ENCODE results near the gene P2RY8. TPM values are rescaled to one million over a fixed set of nuclear protein-coding genes. Genes with fewer than 3 reads are reported as not detected.
"Not testable (repeated sequence)": the region's sequence is repeated elsewhere in the genome, so short reads cannot be mapped to it uniquely, and the experiment has no call there.

Gene P2RY8
- polyA plus RNA-seq, 4 donors: 0.22 to 2.1 (median 1.2) TPM

DNA sequence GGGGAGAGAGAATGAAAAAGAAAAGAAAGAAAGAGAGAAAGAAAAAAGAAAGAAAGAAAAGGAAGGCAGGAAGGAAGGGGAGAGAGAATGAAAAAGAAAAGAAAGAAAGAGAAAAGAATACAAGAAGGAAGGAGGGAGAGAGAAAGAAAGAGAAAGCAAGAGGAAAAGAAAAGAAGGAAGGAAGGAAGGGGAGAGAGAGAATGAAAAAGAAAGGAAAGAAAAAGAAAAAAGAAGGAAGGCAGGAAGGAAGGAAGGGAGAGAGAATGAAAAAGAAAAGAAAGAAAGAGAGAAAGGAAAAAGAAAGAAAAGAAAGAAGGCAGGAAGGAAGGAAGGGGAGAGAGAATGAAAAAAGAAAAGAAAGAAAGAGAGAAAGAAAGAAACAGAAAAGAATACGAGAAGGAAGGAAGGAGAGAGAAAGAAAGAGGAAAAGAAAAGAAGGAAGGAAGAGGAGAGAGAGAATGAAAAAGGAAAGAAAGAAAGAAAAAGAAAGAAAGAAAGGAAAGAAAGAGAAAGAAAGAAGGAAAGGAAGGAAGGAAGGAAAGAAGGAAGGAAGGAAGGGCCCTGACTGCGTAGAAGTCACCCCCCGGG, 15.1 kb upstream of the P2RY8 start:
- no peak overlapping the region for H3K27ac ChIP-seq (ENCODE audit: low read depth in 1 of 3, low read length in 2 of 3)
- DNase-seq: no peak
- H3K4me3 ChIP-seq (ENCODE audit: low read depth in 1 of 3, low read length in 3 of 3): no peak overlapping the region
- H3K27me3 ChIP-seq (ENCODE audit: control insufficient read depth in 3 of 3, insufficient read depth in 3 of 3, low read length in 3 of 3): no peaks in the 10 kb centered on the region
- WGBS, 3 donors: 84% methylated on average over 3 of the region's 3 CpGs
- peaks cover 0 to 20% of the 10 kb centered on the region in 2 donors for H3K9me3 ChIP-seq (ENCODE audit: control insufficient read depth in 2 of 2, insufficient read depth in 1 of 2, low read depth in 1 of 2, low read length in 1 of 2)
- FAIRE-seq: no peak
- H3K36me3 ChIP-seq (ENCODE audit: control insufficient read depth in 3 of 3, insufficient read depth in 2 of 3, low read depth in 1 of 3, low read length in 3 of 3): no peaks in the 10 kb centered on the region
- H3K4me1 ChIP-seq (ENCODE audit: control insufficient read depth in 3 of 3, insufficient read depth in 2 of 3, low read depth in 1 of 3, low read length in 2 of 3): no peaks in the 10 kb centered on the region

DNA sequence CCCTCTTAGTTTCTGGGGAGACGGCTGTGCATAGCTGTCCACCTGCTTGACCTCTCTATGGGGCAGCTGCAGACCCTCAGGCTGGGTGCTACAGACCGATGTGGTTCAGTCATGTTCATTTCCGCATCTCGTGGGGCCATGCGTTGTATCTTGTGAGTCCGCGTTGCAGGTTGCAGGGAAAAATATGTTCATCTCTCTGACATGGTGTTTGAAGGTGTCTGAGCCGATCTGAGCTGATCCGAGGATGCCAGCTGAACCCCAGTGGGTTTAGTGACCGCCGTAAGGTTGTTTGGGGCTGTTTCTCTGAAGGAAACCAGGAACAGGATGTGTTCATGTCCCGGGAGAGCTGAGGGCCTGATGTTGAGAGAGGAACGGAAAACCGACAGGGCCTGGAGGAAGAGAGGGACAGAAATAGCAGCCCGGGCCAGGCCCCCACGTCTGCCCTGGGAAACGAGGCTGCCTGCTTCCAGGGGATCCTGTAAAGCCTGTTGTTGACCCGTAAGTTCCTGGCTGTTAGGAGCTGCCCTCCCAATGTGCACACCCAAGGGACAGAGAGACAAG, 9.8 kb upstream of the P2RY8 start:
- peak overlapping the region in 1 of 3 donors; percentile 18 for H3K27ac ChIP-seq (ENCODE audit: low read depth in 1 of 3, low read length in 2 of 3)
- H3K36me3 ChIP-seq (ENCODE audit: control insufficient read depth in 3 of 3, insufficient read depth in 2 of 3, low read depth in 1 of 3, low read length in 3 of 3): no peaks in the 10 kb centered on the region
- WGBS, 3 donors: 68 to 79% (median 79%) methylated on average over 17 to 18 of the region's 18 CpGs
- H3K4me3 ChIP-seq (ENCODE audit: low read depth in 1 of 3, low read length in 3 of 3): no peak overlapping the region
- H3K27me3 ChIP-seq (ENCODE audit: control insufficient read depth in 3 of 3, insufficient read depth in 3 of 3, low read length in 3 of 3): no peaks in the 10 kb centered on the region
- DNase-seq (no peak), FAIRE-seq (no peak)
- no peaks in the 10 kb centered on the region for H3K4me1 ChIP-seq (ENCODE audit: control insufficient read depth in 3 of 3, insufficient read depth in 2 of 3, low read depth in 1 of 3, low read length in 2 of 3)
- H3K9me3 ChIP-seq (ENCODE audit: control insufficient read depth in 2 of 2, insufficient read depth in 1 of 2, low read depth in 1 of 2, low read length in 1 of 2): peaks cover 0 to 6% of the 10 kb centered on the region in 2 donors

DNA sequence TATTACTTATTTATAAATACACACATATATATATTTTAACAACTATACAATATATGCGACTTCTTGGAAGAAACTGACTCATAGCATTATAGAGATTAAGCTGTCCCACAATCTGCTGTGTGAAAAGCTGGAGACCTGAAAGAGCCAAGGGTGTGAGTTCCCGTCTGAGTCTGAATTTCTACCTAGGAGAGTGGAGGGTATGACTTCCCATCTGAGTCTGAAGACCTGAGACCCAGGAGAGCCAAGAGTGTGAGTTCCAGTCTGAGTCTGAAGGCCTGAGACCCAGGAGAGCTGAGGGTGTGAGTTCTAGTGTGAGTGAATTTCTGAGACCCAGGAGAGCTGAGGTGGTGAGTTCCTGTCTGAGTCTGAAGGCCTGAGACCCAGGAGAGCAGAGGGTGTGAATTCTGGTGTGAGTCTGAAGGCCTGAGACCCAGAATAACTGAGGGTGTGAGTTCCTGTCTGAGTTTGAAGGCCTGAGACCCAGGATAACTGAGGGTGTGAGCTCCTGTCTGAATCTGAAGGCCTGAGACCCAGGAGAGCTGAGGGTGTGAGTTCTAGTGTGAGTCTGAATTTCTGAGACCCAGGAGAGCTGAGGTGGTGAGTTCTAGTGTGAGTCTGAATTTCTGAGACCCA, 8.9 kb upstream of the P2RY8 start:
- H3K27ac ChIP-seq (ENCODE audit: low read depth in 1 of 3, low read length in 2 of 3): no peak overlapping the region
- no peaks in the 10 kb centered on the region for H3K4me1 ChIP-seq (ENCODE audit: control insufficient read depth in 3 of 3, insufficient read depth in 2 of 3, low read depth in 1 of 3, low read length in 2 of 3)
- FAIRE-seq (no peak), DNase-seq (no peak)
- no peaks in the 10 kb centered on the region for H3K36me3 ChIP-seq (ENCODE audit: control insufficient read depth in 3 of 3, insufficient read depth in 2 of 3, low read depth in 1 of 3, low read length in 3 of 3)
- WGBS, 3 donors: 64 to 89% (median 75%) methylated on average over 2 of the region's 2 CpGs
- H3K9me3 ChIP-seq (ENCODE audit: control insufficient read depth in 2 of 2, insufficient read depth in 1 of 2, low read depth in 1 of 2, low read length in 1 of 2): peaks cover 0 to 6% of the 10 kb centered on the region in 2 donors
- no peaks in the 10 kb centered on the region for H3K27me3 ChIP-seq (ENCODE audit: control insufficient read depth in 3 of 3, insufficient read depth in 3 of 3, low read length in 3 of 3)
- H3K4me3 ChIP-seq (ENCODE audit: low read depth in 1 of 3, low read length in 3 of 3): no peak overlapping the region

DNA sequence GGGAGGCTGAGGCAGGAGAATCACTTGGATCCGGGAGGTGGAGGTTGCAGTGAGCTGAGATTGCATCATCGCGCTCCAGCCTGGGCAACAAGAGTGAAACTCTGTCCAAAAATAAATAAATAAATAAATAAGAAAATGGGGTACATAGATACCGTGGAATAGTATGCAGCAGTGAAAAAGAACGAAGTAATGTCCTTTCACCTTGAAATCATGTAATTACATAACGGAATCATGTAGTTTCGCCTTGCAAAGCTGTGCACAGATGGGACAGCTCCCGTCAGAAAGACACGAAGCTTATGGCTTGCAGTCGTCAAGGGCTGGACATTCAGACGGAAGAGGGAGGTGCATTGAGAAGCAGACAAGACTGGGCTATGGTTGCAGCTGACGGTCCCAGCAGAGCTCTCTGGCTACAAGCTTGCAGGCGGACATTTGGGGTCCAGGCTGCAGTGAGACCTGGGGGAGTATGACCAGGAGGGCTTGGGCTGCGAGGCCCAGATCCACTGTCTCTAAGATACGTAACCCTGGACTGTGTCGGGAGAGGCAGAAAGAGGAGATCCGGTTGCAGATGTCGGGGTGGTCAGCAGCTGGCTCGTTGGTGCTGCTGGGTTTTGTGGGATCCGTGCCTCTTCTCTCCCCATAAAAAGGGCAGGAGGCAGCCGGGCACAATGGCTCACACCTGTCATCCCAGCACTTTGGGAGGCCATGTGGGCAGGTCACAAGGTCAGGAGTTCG, 6.2 kb upstream of the P2RY8 start:
- 93 to 95% (median 94%) methylated on average over 20 to 22 of the region's 22 CpGs for WGBS, 3 donors
- Histone ChIP-seq H3K4me1 (ENCODE audit: control insufficient read depth in 3 of 3, insufficient read depth in 2 of 3, low read depth in 1 of 3, low read length in 2 of 3) (no peaks in the 10 kb centered on the region), H3K36me3 (ENCODE audit: control insufficient read depth in 3 of 3, insufficient read depth in 2 of 3, low read depth in 1 of 3, low read length in 3 of 3) (no peaks in the 10 kb centered on the region), H3K27me3 (ENCODE audit: control insufficient read depth in 3 of 3, insufficient read depth in 3 of 3, low read length in 3 of 3) (no peaks in the 10 kb centered on the region), H3K27ac (ENCODE audit: low read depth in 1 of 3, low read length in 2 of 3) (no peak overlapping the region), H3K9me3 (ENCODE audit: control insufficient read depth in 2 of 2, insufficient read depth in 1 of 2, low read depth in 1 of 2, low read length in 1 of 2) (no peaks in the 10 kb centered on the region), H3K4me3 (ENCODE audit: low read depth in 1 of 3, low read length in 3 of 3) (no peak overlapping the region)
- DNase-seq: no peak
- FAIRE-seq: no peak

DNA sequence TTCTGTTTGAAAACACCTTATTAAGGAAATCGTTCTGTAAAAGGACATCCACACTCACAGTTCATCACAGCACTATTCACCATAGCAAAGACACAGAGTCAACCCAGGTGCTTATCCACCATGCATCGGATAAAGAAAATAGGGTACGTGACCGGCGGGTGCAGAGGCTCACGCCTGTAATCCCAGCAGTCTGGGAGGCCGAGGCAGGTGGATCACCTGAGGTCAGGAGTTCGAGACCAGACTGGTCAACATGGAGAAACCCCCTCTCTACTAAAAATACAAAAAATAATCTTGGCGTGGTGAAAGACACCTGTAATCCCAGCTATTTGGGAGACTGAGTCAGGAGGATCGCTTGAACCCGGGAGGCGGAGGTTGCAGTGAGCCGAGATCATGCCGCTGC, 2.2 kb upstream of the P2RY8 start:
- H3K27me3 ChIP-seq (ENCODE audit: control insufficient read depth in 3 of 3, insufficient read depth in 3 of 3, low read length in 3 of 3); H3K4me3 ChIP-seq (ENCODE audit: low read depth in 1 of 3, low read length in 3 of 3); H3K27ac ChIP-seq (ENCODE audit: low read depth in 1 of 3, low read length in 2 of 3); FAIRE-seq; H3K36me3 ChIP-seq (ENCODE audit: control insufficient read depth in 3 of 3, insufficient read depth in 2 of 3, low read depth in 1 of 3, low read length in 3 of 3); H3K9me3 ChIP-seq (ENCODE audit: control insufficient read depth in 2 of 2, insufficient read depth in 1 of 2, low read depth in 1 of 2, low read length in 1 of 2); DNase-seq; H3K4me1 ChIP-seq (ENCODE audit: control insufficient read depth in 3 of 3, insufficient read depth in 2 of 3, low read depth in 1 of 3, low read length in 2 of 3): not testable (repeated sequence)
- 92 to 96% (median 94%) methylated on average over 14 of the region's 14 CpGs for WGBS, 3 donors

DNA sequence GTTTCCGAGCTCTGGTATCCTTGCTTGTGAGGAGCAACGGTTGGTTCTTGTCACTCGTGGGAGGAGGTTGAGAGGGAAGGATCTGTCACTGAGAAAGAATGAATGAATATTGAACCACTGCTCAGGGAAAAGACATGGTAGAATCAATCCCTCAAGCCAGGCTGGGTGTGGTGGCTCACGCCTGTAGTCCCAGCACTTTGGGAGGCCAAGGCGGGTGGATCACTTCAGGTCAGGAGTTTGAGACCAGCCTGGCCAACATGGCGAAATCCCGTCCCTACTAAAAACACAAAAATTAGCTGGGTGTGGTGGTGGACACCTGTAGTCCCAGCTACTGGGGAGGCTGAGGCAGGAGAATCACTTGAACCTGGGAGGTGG, 718 bp upstream of the P2RY8 start:
- WGBS, 3 donors: 68 to 81% (median 75%) methylated on average over 7 of the region's 7 CpGs
- DNase-seq; H3K36me3 ChIP-seq (ENCODE audit: control insufficient read depth in 3 of 3, insufficient read depth in 2 of 3, low read depth in 1 of 3, low read length in 3 of 3); FAIRE-seq; H3K4me3 ChIP-seq (ENCODE audit: low read depth in 1 of 3, low read length in 3 of 3); H3K4me1 ChIP-seq (ENCODE audit: control insufficient read depth in 3 of 3, insufficient read depth in 2 of 3, low read depth in 1 of 3, low read length in 2 of 3); H3K27me3 ChIP-seq (ENCODE audit: control insufficient read depth in 3 of 3, insufficient read depth in 3 of 3, low read length in 3 of 3); H3K9me3 ChIP-seq (ENCODE audit: control insufficient read depth in 2 of 2, insufficient read depth in 1 of 2, low read depth in 1 of 2, low read length in 1 of 2): not testable (repeated sequence)
- H3K27ac ChIP-seq (ENCODE audit: low read depth in 1 of 3, low read length in 2 of 3): peak overlapping the region in 2 of 3 donors; percentile 44 to 87

DNA sequence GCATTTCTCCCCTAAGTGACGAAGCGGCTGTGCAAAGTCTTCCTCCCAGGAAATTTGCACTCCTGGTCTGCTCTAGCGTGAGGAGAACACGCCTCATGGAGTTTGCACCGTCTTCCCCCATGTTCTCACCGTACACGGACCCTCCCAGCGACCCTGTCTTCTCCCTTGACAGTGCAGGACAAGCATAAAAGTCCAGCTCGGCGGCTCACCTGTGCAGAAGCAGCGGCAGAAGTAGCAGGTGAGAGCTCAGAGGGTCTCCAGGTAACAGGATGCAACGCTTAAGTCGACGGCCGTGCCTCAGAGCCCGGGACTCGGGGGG, 314 bp downstream of the P2RY8 start:
- peak overlapping the region in 1 of 3 donors; percentile 87 for H3K27ac ChIP-seq (ENCODE audit: low read depth in 1 of 3, low read length in 2 of 3)

DNA sequence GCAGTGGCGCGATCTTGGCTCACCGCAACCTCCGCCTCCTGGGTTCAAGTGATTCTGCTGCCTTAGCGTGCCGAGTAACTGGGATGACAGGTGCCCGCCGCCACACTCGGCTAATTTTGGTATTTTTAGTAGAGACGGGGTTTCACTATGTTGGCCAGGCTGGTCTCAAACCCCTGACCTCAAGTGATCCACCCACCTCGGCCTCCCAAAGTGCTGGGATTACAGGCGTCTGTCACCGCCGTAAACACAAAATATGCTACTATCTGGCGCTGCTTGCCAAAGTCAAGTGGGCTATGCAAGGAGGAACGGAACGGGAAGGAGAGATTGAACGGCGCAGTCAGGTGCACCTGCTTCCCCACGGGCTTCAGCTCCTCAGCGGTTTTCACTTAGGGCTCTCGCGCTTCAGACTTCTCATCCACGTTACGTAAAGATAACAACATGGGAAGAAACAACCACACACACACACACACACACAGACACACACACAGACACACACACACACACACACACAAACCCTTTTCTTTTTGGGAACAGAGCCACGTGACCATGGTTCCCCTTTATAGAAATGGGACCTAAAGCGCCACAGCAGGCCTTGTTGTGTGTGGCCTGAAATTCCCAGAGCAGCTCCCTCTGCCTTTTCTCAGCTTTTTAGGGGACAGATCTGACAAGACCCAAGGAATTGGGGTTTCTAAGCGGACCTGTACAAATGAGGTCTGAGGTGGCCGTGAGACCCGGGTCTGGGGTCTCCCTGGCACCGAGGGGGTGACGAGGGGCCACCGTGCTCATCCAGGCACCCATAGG, 1.5 kb downstream of the P2RY8 start:
- no peaks in the 10 kb centered on the region for H3K36me3 ChIP-seq (ENCODE audit: control insufficient read depth in 3 of 3, insufficient read depth in 2 of 3, low read depth in 1 of 3, low read length in 3 of 3)
- H3K4me1 ChIP-seq (ENCODE audit: control insufficient read depth in 3 of 3, insufficient read depth in 2 of 3, low read depth in 1 of 3, low read length in 2 of 3): no peaks in the 10 kb centered on the region
- peak overlapping the region in 1 of 3 donors; percentile 80 for H3K27ac ChIP-seq (ENCODE audit: low read depth in 1 of 3, low read length in 2 of 3)
- DNase-seq (no peak), FAIRE-seq (no peak)
- no peaks in the 10 kb centered on the region for H3K9me3 ChIP-seq (ENCODE audit: control insufficient read depth in 2 of 2, insufficient read depth in 1 of 2, low read depth in 1 of 2, low read length in 1 of 2)
- H3K4me3 ChIP-seq (ENCODE audit: low read depth in 1 of 3, low read length in 3 of 3): peak overlapping the region in 1 of 3 donors; percentile 39
- 55 to 81% (median 63%) methylated on average over 33 of the region's 33 CpGs for WGBS, 3 donors
- no peaks in the 10 kb centered on the region for H3K27me3 ChIP-seq (ENCODE audit: control insufficient read depth in 3 of 3, insufficient read depth in 3 of 3, low read length in 3 of 3)

More for the DNA sequence above, 314 bp downstream of the P2RY8 start:
- no peaks in the 10 kb centered on the region for H3K36me3 ChIP-seq (ENCODE audit: control insufficient read depth in 3 of 3, insufficient read depth in 2 of 3, low read depth in 1 of 3, low read length in 3 of 3)
- WGBS, 3 donors: 53 to 76% (median 62%) methylated on average over 17 of the region's 17 CpGs
- peak overlapping the region; percentile 27 to 70 (median 32) for H3K4me3 ChIP-seq (ENCODE audit: low read depth in 1 of 3, low read length in 3 of 3)
- no peaks in the 10 kb centered on the region for H3K4me1 ChIP-seq (ENCODE audit: control insufficient read depth in 3 of 3, insufficient read depth in 2 of 3, low read depth in 1 of 3, low read length in 2 of 3)
- FAIRE-seq: no peak
- DNase-seq: no peak
- H3K27me3 ChIP-seq (ENCODE audit: control insufficient read depth in 3 of 3, insufficient read depth in 3 of 3, low read length in 3 of 3): no peaks in the 10 kb centered on the region
- H3K9me3 ChIP-seq (ENCODE audit: control insufficient read depth in 2 of 2, insufficient read depth in 1 of 2, low read depth in 1 of 2, low read length in 1 of 2): no peaks in the 10 kb centered on the region
